Activated CD4-positive, alpha-beta T cell treated with anti-CD3 and anti-CD28 coated beads, Interleukin-2, amount 10 ng/mL, durations not matched to agents 7 days and 5 days (primary cell): Measurements from ENCODE around the gene NFKBIL1. TPM values are rescaled to one million over a fixed set of nuclear protein-coding genes. Genes with fewer than 3 reads are reported as not detected.
A peak's percentile ranks its signal among the peaks of the same experiment; 100 is the strongest.
"Not testable (repeated sequence)": the region's sequence is repeated elsewhere in the genome, so short reads cannot be mapped to it uniquely, and the experiment has no call there.

Experiments used
- CTCF ChIA-PET: fragments of 350-600 bp; sonication (Branson Sonifier 250); formaldehyde crosslinking; loops from one replicate; lab custom pipeline; 2021; ENCODE audit warnings: antibody characterized with exemption; lab: Charles Lee
- POLR2A ChIA-PET: fragments of 350-600 bp; sonication (Branson Sonifier 250); formaldehyde crosslinking; loops from one replicate; lab custom pipeline; 2021; ENCODE audit warnings: antibody characterized with exemption; lab: Charles Lee
- DNase-seq: peaks from one replicate; pipeline ENCODE4 v3.0.0-alpha.2; 2020
- H3K27ac Mint-ChIP-seq: one replicate; pipeline ENCODE4 v1.8.0; 2021; ENCODE audit warnings: mild to moderate bottlenecking, moderate library complexity, mixed read lengths
- H3K27me3 Mint-ChIP-seq: one replicate; pipeline ENCODE4 v1.8.0; 2021; ENCODE audit warnings: mixed read lengths
- H3K36me3 Mint-ChIP-seq: one replicate; pipeline ENCODE4 v1.8.0; 2021; ENCODE audit warnings: low read depth, mixed read lengths
- H3K4me1 Mint-ChIP-seq: one replicate; pipeline ENCODE4 v1.8.0; 2021; ENCODE audit warnings: mixed read lengths
- H3K4me3 Mint-ChIP-seq: one replicate; pipeline ENCODE4 v1.8.0; 2021; ENCODE audit warnings: mild to moderate bottlenecking, moderate library complexity, mixed read lengths
- H3K9me3 Mint-ChIP-seq: one replicate; pipeline ENCODE4 v1.8.0; 2021; ENCODE audit warnings: mixed read lengths
- total RNA-seq, 2 experiments: library from RNA; stranded (reverse); gene quantifications; one replicate each; pipeline ENCODE4 v1.2.3, GENCODE V29; 2021

NFKBIL1 gene
- 10 to 100 TPM; 15.8 to 16.0 TPM for total RNA-seq

GRCh38 chr6:31546958-31547726 lies at the start of gene NFKBIL1:
Gene NFKBIL1, plus strand, starts transcription at chr6:31547608. Its CDS starts 87 bp downstream, at chr6:31547695.
- Mint-ChIP-seq H3K9me3 (no peaks in the 10 kb centered on the region), H3K27ac (peak within 1 kb of the TSS; percentile 95), H3K4me1 (peaks cover 64% of the 10 kb centered on the region), H3K36me3 (peaks cover 14% of the 10 kb centered on the region), H3K4me3 (peak within 1 kb of the TSS; percentile 89), H3K27me3 (no peaks in the 10 kb centered on the region)
- ChIA-PET POLR2A (interaction anchor here (1.6 kb wide), 1 partner anchor 28 kb away, joined by 5 read pairs; the partner anchor contains the start of gene TNF), CTCF (interaction anchor here (0.6 to 23.4 kb wide), 20 partner anchors 9 to 310 kb away, joined by 3 to 497 read pairs (median 4); partner anchors contain the start of genes BAG6, LTA, LTB and NCR3)
- DNase-seq, result peak; percentile 94

DNA sequence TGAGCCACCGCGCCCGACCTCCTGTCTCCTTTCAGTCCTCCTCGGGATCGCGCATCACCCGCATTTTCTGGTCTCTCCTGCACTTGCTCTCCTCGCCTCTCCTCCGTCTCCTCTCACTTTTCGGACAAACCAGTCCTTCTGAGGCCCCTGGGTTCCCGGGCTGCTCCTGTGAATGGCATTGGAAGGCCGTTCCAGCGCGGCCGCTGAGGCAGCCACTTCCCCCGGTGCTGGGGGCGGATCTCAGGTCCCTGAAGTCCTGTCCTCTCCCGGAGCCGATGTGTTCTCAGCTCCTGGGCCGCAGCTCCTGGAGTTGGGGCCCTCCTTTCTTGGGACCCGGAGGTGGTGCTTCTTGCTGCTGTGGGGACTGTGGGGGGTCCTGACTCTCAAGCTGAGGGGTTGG lies 48.7 kb upstream of the NFKBIL1 start:
- Mint-ChIP-seq H3K9me3 (no peaks in the 10 kb centered on the region), H3K36me3 (peaks cover 28% of the 10 kb centered on the region), H3K4me3 (peak overlapping the region; percentile 82), H3K27me3 (no peaks in the 10 kb centered on the region), H3K4me1 (peaks cover 69% of the 10 kb centered on the region), H3K27ac (peak overlapping the region; percentile 63)
- ChIA-PET POLR2A (interaction anchor here (0.7 kb wide), 1 partner anchor 40 kb away, joined by 4 read pairs; no protein-coding TSS in a partner anchor), CTCF (interaction anchor here (0.7 kb wide), 1 partner anchor 15 kb away, joined by 5 read pairs; no protein-coding TSS in a partner anchor)
- no peak for DNase-seq

DNA sequence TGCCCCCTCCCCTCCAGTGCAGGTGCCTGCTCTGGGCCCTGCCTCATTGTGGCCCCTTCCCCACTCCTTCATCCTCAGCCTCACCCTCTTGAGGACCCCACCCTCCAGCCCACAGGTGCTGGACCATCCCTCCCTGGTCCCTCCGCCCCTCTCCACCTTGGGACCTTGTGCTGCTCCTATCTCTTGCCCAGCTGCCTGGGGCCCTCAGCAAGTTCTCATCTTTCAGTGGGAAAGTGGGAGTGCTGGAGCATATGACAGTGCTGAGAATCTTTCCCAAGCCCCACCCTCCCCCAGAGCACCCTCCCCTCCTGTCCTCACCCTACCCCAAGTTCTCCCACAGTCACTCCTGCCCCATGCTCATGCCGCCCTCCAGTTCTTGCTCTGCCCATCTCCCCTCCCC lies 47.8 kb upstream of the NFKBIL1 start:
- peaks cover 73% of the 10 kb centered on the region for H3K4me1 Mint-ChIP-seq
- H3K9me3 Mint-ChIP-seq, H3K27ac Mint-ChIP-seq, POLR2A ChIA-PET, DNase-seq, CTCF ChIA-PET, H3K27me3 Mint-ChIP-seq: not testable (repeated sequence)
- peak overlapping the region; percentile 82 for H3K4me3 Mint-ChIP-seq
- H3K36me3 Mint-ChIP-seq, result peaks cover 27% of the 10 kb centered on the region

DNA sequence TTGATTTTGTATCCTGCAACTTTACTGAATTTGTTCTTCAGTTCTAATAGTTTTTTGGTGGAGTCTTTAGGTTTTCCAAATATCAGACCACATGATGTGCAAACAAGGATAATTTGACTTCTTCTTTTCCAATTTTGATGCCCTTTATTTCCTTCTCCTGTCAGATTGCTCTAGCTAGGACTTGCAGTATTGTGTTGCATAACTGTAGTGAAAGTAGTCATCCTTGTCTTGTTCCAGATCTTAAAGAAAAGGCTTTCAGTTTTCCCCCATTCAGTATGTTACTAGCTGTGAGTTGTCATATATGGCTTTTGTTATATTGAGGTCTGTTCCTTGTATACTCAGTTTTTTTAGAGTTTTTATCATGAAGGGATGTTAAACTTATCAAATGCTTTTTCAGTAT lies 44.8 kb upstream of the NFKBIL1 start:
- no peak for DNase-seq
- H3K27ac Mint-ChIP-seq, result no peak overlapping the region
- POLR2A ChIA-PET, result no interaction called here
- H3K36me3 Mint-ChIP-seq, result peaks cover 33% of the 10 kb centered on the region
- H3K27me3 Mint-ChIP-seq, result no peaks in the 10 kb centered on the region
- peaks cover 60% of the 10 kb centered on the region for H3K4me1 Mint-ChIP-seq
- no peaks in the 10 kb centered on the region for H3K9me3 Mint-ChIP-seq
- CTCF ChIA-PET, result interaction anchor here (0.9 kb wide), 1 partner anchor 9 kb away, joined by 4 read pairs; no protein-coding TSS in a partner anchor
- no peak overlapping the region for H3K4me3 Mint-ChIP-seq

DNA sequence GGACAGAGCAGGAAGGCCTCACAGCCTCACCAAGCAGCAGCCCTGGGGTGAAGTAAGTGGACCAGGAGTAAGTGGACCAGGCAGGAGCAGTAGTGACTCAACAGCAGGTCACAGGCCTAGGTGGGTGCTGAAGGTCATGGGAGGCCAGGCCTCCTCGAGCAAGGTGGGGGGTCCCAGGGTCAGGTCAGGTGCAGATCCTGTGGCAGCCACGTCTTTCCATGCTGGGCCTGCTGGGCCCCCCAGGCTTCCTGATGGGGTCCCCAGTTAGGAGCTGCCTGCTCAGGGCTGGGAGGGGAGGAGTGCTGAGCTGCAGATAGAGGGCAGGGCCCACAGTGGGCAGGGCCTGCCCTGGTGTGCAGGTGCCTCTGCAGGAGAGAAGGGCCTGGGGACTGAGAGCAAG lies 38.4 kb upstream of the NFKBIL1 start:
- POLR2A ChIA-PET, CTCF ChIA-PET, H3K27me3 Mint-ChIP-seq, H3K4me3 Mint-ChIP-seq, H3K9me3 Mint-ChIP-seq, DNase-seq: not testable (repeated sequence)
- Mint-ChIP-seq H3K4me1 (peaks cover 11% of the 10 kb centered on the region), H3K27ac (peak overlapping the region; percentile 41), H3K36me3 (peaks cover 54% of the 10 kb centered on the region)

DNA sequence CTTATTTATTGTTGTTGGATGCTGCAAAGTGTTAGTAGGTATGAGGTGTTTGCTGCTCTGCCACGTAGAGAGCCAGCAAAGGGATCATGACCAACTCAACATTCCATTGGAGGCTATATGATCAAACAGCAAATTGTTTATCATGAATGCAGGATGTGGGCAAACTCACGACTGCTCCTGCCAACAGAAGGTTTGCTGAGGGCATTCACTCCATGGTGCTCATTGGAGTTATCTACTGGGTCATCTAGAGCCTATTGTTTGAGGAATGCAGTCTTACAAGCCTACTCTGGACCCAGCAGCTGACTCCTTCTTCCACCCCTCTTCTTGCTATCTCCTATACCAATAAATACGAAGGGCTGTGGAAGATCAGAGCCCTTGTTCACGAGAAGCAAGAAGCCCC lies 37.4 kb upstream of the NFKBIL1 start:
- ChIA-PET CTCF (no interaction called here), POLR2A (no interaction called here)
- Mint-ChIP-seq H3K27ac (no peak overlapping the region), H3K36me3 (peaks cover 54% of the 10 kb centered on the region), H3K9me3 (no peaks in the 10 kb centered on the region), H3K4me3 (no peak overlapping the region), H3K4me1 (peaks cover 6% of the 10 kb centered on the region), H3K27me3 (peaks cover 1% of the 10 kb centered on the region)
- DNase-seq, result no peak

- H3K4me3 Mint-ChIP-seq, result no peak overlapping the region
- H3K27me3 Mint-ChIP-seq, result peaks cover 7% of the 10 kb centered on the region
- peaks cover 4% of the 10 kb centered on the region for H3K4me1 Mint-ChIP-seq
- no peak for DNase-seq
- peaks cover 30% of the 10 kb centered on the region for H3K36me3 Mint-ChIP-seq
- no peak overlapping the region for H3K27ac Mint-ChIP-seq
- no peaks in the 10 kb centered on the region for H3K9me3 Mint-ChIP-seq
- CTCF ChIA-PET, result no interaction called here
- POLR2A ChIA-PET, result no interaction called here
Observed at GRCh38 chr6:31513456-31514165, 33.8 kb upstream of the NFKBIL1 start.

DNA sequence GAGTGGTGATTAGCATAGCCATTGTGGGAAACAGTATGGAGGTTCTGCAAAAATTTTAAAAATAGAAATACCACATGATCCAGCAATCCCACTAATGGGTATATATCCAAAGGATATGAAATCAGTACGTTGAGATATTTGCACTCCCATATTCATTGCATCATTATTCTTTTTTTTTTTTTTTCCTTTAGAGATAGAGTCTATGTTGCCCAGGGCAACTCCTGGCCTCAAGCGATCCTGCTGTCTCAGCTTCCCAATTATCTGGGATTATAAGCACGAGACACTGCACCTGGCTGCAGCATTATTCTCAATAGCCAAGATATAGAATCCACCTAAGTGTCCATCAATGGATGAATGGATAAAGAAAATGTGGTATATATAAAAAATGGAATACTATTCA lies 25.6 kb upstream of the NFKBIL1 start:
- Mint-ChIP-seq H3K4me1 (no peaks in the 10 kb centered on the region), H3K27me3 (peaks cover 22% of the 10 kb centered on the region), H3K9me3 (no peaks in the 10 kb centered on the region), H3K27ac (no peak overlapping the region), H3K36me3 (no peaks in the 10 kb centered on the region), H3K4me3 (no peak overlapping the region)
- CTCF ChIA-PET, result no interaction called here
- no peak for DNase-seq
- POLR2A ChIA-PET, result interaction anchor here (0.5 kb wide), 1 partner anchor 139 kb away, joined by 3 read pairs; the partner anchor contains the start of gene C6orf47

DNA sequence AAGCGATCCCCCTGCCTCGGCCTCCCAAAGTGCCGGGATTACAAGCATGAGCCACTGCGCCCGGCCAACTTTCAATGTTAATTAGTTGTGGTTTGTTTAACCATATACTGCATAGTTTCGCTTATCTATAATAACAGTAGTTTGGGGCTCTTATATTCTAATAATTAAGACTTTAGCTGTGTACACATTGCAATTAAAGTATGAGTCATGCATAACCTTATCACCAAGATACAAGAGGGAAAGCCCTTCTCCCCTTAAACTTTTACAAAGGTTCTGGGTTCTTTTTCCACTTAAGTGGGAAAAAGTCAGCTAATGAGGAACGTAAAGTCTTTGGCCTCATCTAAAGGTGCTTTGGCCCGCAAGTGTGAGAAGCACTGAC lies 21.9 kb upstream of the NFKBIL1 start:
- Mint-ChIP-seq H3K4me3 (no peak overlapping the region), H3K9me3 (no peaks in the 10 kb centered on the region), H3K4me1 (peaks cover 3% of the 10 kb centered on the region), H3K27ac (no peak overlapping the region), H3K36me3 (peaks cover 13% of the 10 kb centered on the region), H3K27me3 (peaks cover 11% of the 10 kb centered on the region)
- no peak for DNase-seq
- POLR2A ChIA-PET, result no interaction called here
- CTCF ChIA-PET, result no interaction called here

DNA sequence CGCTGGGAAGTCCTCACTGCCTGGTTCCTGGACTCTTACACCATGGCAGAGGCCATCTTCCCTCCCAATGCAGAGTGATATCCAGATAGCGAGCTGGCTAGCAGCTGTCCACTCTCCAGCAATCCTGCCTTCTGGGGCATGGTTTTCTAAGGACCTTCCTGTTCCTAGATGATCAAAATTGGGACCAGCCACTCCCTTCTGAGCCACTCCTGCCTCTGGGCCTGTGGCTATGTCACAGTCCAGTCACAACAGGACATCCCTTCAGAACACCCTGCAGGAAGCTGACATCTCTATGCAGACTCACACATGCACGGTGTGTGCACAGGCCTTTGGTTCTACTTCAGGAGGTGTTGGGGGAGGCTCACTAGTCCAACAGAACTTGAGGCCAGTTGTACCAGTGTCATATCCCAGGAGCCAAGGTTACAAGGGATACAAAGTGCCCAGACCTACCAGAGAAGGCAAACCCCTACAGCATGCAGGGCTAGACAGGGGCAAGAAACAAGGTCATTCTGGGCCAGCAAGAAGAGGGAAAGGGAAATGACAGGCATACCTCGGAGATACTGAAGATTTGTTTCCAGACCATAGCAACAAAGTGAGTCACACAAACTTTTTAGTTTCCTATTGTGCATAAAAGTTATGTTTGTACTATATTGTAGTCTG lies 21.3 kb upstream of the NFKBIL1 start:
- CTCF ChIA-PET, result no interaction called here
- no peak overlapping the region for H3K27ac Mint-ChIP-seq

DNA sequence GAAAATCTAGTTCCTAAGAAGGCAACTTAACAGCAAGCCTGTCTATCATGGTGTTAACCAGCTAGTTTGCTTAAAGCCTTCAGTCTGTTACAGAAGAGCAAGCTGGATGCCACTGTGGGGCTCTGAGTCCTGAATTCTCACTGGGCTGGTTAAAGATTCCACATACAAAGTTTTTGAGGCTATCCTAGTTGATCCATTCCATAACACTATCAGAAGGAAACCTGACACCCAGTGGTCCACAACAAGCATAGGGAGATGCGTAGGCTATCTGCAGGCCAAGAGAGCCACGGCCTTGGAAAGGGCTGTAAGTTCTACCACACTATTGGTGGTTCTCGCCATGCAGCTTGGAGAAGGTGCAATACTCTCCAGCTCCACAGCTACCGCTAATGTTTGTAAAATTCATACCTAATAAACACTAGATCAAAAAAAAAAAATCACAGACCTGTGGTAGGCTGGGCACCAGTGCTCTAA lies 19.1 kb upstream of the NFKBIL1 start:
- H3K36me3 Mint-ChIP-seq, result peaks cover 34% of the 10 kb centered on the region
- CTCF ChIA-PET, result interaction anchor here (0.8 to 2.7 kb wide), 4 partner anchors 10 to 86 kb away, joined by 3 to 14 read pairs (median 4); partner anchors contain the start of gene DDX39B
- no peaks in the 10 kb centered on the region for H3K9me3 Mint-ChIP-seq
- H3K4me1 Mint-ChIP-seq, result peaks cover 4% of the 10 kb centered on the region
- no peaks in the 10 kb centered on the region for H3K27me3 Mint-ChIP-seq
- no peak overlapping the region for H3K4me3 Mint-ChIP-seq
- H3K27ac Mint-ChIP-seq, result no peak overlapping the region
- DNase-seq, result no peak
- POLR2A ChIA-PET, result no interaction called here

More for the DNA sequence above, 21.3 kb upstream of the NFKBIL1 start:
- POLR2A ChIA-PET, result no interaction called here
- Mint-ChIP-seq H3K4me3 (no peak overlapping the region), H3K4me1 (peaks cover 3% of the 10 kb centered on the region), H3K27me3 (peaks cover 9% of the 10 kb centered on the region), H3K9me3 (no peaks in the 10 kb centered on the region), H3K36me3 (peaks cover 18% of the 10 kb centered on the region)
- DNase-seq, result no peak

DNA sequence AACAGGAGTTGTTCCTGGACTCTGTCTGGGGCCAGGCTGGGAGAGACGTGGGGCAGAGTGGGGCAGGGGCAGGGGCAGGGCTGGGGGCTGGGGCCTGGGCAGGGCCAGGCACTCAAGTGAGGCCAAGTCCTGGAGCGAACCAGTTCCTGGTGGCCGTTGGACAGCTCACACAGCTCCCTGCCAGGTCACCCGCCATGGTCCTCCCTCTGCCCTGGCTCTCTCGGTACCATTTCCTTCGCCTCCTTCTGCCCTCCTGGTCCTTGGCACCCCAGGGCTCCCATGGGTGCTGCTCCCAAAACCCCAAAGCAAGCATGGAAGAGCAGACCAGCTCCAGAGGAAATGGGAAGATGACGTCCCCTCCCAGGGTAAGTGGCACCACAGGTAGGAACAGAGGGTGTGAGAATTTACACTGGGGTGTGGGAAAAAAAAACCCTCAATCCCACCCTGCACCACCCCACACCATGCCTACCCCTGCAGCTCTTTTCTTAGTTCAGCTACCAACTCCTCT lies 18.5 kb upstream of the NFKBIL1 start, which contains the start of gene MCCD1:
Gene MCCD1, plus strand, starts transcription at position 142 of the 508 bp plus-strand sequence. Its CDS starts 53 bp downstream, at position 195.
- ChIA-PET CTCF (interaction anchor here (1.0 to 2.7 kb wide), 3 partner anchors 10 to 12 kb away, joined by 3 to 14 read pairs (median 5); partner anchors contain the start of gene DDX39B), POLR2A (interaction anchor here (0.7 kb wide), 1 partner anchor 10 kb away, joined by 3 read pairs; no protein-coding TSS in a partner anchor)
- H3K4me3 Mint-ChIP-seq, result no peak within 1 kb of the TSS
- no peak for DNase-seq
- H3K27me3 Mint-ChIP-seq, result no peaks in the 10 kb centered on the region
- H3K27ac Mint-ChIP-seq, result no peak within 1 kb of the TSS
- peaks cover 39% of the 10 kb centered on the region for H3K36me3 Mint-ChIP-seq
- no peaks in the 10 kb centered on the region for H3K9me3 Mint-ChIP-seq
- peaks cover 6% of the 10 kb centered on the region for H3K4me1 Mint-ChIP-seq
